ENCODE results near the gene ACTN3.

GRCh38 chr11:66570079-66570849 is 23.6 kb downstream of the ACTN3 start:
- TF ChIP-seq CTCF (IDR thresholded peaks at IDR 0.05) (no peak), USF2 (IDR thresholded peaks at IDR 0.05) (no peak), KDM5A (IDR thresholded peaks at IDR 0.05) (no peak), NR3C1 (IDR thresholded peaks at IDR 0.05) (no peak), POLR2A (IDR thresholded peaks at IDR 0.05; ENCODE audit: low read length) (no peak)

All from A549 (cell line).